GM20431 (cell line): ENCODE data around the gene ATP13A3.

Source experiments
- in situ Hi-C: fragments of 300-500 bp; cut with MseI, MboI; formaldehyde crosslinking; loops from one replicate; pipeline ENCODE4 v1.15.0; 2020; ENCODE audit warnings: low sequenced_read_pairs; ENCODE audit not compliant: unreplicated experiment

The ATP13A3 gene

GRCh38 chr3:194449913-194450312 is 36.9 kb downstream of the ATP13A3 start:
- in situ Hi-C loops: no loop called here

- in situ Hi-C loops: no loop called here
These were observed 39.1 kb downstream of the ATP13A3 start for GRCh38 chr3:194447657-194448056.

DNA sequence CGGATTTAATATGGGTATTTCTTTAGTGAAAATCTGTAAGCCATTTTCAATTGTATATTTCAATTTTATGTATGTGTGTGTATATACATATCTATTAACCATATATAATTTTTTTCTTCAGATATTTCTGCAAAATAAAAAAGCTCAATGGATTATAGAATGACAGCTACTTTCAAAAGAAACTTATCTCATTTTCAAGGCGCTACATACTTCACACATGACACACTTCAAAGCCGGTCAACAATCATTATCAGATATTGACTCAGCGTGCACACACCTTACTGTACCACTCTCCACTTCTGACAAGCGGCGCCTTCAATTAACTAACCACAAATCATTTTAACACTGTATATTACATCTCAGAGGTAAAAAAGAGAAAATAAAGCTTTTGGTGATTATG is 39.6 kb downstream of the ATP13A3 start:
- in situ Hi-C loops: no loop called here

DNA sequence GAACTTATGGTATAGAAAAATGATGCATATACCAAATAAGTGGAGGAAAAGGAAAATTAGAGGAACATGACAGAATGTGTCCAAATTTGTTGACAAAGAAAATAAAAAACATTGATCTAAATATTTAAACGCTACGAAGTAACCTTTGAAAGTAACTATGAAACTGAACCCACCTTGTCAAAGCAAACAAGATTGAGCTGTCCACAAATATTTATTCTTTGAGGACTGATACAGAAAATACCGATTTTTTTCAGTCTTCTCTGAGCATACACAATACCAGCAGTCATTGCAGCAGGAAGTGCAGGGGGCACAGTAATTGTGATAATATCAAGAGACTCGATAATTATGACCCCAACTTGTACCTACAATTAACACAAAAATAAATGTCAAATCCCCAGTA is 40.0 kb downstream of the ATP13A3 start:
- in situ Hi-C loops: no loop called here

- in situ Hi-C loops: no loop called here
These were observed 40.6 kb downstream of the ATP13A3 start for GRCh38 chr3:194446172-194446571.

DNA sequence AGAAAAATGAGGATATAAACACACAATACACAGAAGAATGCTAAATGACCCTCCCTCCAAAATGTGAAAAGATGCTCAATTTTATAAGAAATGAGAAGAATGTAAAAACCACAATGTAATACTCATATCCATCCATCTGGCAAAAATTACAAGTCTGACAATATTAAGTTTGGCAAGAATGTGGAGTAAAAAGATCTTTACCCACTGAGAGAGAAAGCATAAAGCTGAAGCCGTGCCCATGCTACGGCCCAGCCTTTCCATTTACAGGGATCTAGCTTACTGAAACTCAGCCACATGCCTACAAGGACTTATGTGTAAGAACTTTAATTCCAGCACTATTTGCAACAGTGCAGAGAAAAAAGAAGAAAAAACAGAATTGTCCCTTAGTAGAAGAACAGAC is 42.9 kb downstream of the ATP13A3 start:
- in situ Hi-C loops: no loop called here

GRCh38 chr3:194440756-194441155 is 46.0 kb downstream of the ATP13A3 start:
- in situ Hi-C loops: no loop called here

- in situ Hi-C loops: no loop called here
These were observed 46.8 kb downstream of the ATP13A3 start for GRCh38 chr3:194439881-194440550.

DNA sequence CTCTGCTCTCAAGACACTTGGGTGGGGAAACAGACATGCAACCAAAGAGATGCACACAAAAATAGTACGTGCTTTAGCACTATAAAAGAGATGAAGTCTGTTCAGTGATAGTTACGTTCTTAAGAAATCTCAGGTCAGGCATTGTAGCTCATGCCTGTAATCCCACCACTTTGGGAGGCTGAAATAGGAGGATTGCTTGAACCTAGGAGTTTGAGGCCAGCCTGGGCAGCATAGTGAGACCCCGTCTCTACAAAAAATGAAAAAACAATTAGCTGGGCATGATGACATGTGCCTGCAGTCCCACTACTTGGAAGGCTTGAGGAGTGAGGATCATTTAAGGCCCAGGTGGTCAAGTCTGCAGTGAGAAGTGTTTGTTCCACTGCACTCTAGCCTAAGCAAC is 52.3 kb downstream of the ATP13A3 start:
- in situ Hi-C loops: no loop called here

GRCh38 chr3:194431554-194431953 is 55.2 kb downstream of the ATP13A3 start:
- in situ Hi-C loops: no loop called here

DNA sequence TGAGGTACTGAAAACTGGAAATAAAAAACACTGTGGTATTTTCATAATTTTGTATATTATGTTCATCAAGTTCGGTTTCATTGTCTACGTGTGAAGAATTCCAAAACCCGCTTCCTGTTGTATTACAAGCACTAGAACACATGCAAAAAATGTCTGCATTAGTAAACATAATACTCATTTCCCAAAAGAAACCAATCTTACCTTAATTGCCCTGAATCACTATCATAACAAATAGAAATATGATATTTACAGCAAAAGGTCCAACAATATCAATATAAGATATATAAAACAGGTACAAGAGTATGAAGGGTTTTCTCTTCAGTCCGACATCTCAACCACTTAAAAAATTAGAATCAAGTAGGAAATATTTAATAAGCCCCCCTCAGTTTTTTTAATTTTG is 61.4 kb downstream of the ATP13A3 start:
- in situ Hi-C loops: no loop called here

DNA sequence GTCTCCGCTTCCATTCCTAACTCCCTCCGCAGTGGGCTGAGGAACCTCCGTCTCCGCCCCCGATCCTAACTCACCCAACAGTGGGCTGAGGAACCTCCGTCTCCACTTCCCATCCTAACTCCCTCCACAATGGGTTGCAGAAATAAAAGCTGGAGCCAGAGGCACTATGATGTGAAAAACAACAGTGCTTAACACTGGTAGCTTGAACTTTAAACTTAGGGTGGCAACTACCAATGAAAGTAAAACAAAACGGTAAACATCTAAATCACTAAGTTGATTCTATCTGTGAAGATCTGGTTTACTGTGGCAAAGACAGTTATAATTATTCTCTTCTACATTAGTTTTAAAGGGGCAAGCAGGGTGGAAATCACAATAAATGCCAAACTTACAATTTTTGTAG is 61.8 kb downstream of the ATP13A3 start:
- in situ Hi-C loops: no loop called here

GRCh38 chr3:194424373-194424772 is 62.4 kb downstream of the ATP13A3 start:
- in situ Hi-C loops: no loop called here

DNA sequence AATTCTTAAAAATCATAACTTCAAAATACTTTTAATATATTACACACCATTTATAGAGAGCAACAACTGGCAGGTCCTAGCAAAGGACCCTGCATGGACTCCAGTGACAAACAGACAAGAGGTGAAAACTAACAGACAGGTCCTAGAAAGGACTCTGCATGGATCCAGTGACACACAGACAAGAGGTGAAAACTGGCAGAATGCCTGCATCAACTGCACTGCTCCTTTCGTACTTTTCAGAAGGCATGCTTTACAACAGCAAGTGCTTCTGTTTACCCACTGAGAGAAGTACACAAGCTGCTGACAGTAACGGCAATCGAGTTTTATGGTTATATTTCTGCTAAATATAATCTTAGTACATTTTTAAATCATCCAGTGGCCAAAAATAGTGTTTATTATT is 63.5 kb downstream of the ATP13A3 start:
- in situ Hi-C loops: no loop called here

DNA sequence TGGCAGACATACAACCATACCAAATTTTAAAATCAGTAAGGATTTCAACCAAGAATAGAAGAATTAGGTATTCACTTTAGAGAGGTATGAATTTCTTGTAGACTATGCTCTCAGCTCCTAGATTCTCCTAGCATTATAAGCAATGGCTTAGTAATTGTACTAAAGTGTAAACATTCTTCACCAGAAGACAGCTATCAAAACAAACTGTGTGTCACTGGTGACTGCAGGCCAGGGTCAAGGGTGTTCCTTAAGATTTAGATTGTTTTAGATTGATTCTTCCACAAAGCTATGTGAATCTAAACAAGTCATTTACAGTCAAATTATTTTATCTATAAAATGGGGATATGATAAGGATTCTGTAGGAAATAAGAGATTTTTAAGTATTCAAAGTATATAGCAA is 64.6 kb downstream of the ATP13A3 start:
- in situ Hi-C loops: no loop called here

- in situ Hi-C loops: no loop called here
These were observed 68.1 kb downstream of the ATP13A3 start for GRCh38 chr3:194418671-194419070.

- in situ Hi-C loops: no loop called here
These were observed 79.4 kb downstream of the ATP13A3 start for GRCh38 chr3:194407423-194407822.

DNA sequence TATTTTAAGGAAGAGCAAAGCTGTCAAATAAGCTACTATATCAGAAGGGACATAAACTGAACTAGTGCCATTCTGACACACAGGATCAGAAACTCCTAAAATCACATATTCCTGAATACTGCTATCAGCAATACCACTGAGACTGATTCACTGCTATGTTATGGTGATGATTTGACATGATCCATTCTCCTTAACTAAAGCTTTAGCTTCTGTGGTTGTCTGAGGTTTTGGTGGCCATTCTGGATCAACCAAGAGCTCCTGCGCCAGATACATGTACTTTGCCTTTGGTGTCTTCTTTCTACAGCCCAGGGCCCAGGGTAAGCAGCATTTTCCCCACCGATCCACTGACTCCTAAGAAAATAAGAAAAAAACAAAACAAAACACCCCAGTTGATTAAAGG is 81.0 kb downstream of the ATP13A3 start:
- in situ Hi-C loops: no loop called here

- in situ Hi-C loops: no loop called here
These were observed 82.2 kb downstream of the ATP13A3 start for GRCh38 chr3:194404365-194405140.

DNA sequence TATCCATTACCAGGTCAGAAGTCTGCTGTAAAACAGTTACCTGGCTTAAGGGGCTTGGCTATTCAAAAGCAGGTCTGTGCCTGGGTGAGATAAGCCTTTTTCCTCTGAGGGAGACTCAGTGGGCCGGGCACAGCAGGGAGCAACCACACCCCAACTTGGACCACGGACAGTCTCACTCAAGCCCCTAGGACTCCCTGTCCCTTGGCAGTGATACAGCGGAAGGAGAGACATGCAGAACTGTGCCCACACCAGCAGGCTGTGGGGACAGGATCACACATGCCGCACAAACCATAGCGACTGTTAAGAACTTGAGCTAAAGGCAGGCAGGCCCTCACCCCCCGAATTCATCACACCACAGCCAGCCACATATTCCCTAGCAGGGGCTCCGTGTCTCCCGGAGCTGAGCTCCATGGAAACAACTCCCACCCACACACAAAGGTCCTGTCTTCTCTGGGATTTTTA is 84.9 kb downstream of the ATP13A3 start:
- in situ Hi-C loops: no loop called here

- in situ Hi-C loops: no loop called here
These were observed 85.5 kb downstream of the ATP13A3 start for GRCh38 chr3:194401346-194401745.
